SKM-1 treated with dmso at 0.1 percent for 144 hours (cell line): Measurements from ENCODE around the gene SLC23A2.
A peak's percentile ranks its signal among the peaks of the same experiment; 100 is the strongest.

ENCODE experiments used
- DNase-seq: peaks from one replicate; lab custom pipeline; 2025; ENCODE audit not compliant: unreplicated experiment; lab: John Stamatoyannopoulos, UW

Gene SLC23A2

DNA sequence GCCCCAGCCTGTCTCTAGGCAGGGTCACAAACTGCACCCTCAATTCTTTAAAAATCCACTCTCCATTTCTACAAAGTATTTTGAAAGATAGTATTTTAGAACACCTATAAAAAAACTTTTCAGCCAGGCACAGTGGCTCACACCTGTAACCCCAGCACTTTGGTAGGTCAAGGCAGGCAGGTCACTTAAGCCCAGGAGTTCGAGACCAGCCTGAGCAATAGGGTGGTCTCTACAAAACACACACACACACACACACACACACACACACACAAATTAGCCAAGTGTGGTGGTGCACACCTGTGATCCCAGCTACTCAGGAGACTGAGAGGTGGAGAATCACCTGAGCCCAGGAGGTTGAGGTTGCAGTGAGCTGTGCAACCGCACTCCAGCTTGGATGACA, 30.2 kb downstream of the SLC23A2 start:
- DNase-seq, result no peak

DNA sequence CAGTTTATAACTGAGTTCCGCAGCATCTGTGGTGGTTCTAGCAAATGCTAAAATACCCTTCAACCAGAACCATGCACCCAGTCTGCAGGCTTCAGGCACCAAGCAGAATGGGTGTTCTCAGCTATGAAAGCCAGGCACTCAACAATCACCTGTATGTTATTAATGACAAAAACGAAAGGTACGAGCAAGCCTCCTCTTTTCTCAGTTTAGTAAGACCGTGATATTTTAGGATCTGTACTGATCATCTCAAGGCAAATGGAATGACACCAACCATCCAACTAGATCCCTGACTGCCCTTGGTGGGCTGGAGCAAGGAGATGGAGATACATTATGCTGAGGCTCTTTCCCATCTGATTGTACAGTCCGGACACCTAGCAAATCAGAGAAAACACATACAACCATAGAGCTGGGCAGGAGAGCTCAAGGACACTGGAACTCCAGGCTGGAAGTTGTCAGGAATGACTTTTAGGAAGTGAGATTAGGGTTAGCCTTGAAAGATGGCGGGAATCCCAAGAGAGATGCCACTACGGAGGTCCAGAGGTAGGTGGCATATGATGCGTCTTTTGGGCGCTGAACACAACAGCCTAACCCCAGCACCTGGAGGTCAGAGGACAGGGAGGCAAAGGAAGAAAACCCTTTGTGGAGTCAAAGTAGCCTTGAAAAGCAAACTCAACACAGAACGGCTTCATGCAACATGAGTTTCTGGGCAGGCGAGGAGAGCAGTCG, 33.4 kb downstream of the SLC23A2 start:
- DNase-seq, result no peak

DNA sequence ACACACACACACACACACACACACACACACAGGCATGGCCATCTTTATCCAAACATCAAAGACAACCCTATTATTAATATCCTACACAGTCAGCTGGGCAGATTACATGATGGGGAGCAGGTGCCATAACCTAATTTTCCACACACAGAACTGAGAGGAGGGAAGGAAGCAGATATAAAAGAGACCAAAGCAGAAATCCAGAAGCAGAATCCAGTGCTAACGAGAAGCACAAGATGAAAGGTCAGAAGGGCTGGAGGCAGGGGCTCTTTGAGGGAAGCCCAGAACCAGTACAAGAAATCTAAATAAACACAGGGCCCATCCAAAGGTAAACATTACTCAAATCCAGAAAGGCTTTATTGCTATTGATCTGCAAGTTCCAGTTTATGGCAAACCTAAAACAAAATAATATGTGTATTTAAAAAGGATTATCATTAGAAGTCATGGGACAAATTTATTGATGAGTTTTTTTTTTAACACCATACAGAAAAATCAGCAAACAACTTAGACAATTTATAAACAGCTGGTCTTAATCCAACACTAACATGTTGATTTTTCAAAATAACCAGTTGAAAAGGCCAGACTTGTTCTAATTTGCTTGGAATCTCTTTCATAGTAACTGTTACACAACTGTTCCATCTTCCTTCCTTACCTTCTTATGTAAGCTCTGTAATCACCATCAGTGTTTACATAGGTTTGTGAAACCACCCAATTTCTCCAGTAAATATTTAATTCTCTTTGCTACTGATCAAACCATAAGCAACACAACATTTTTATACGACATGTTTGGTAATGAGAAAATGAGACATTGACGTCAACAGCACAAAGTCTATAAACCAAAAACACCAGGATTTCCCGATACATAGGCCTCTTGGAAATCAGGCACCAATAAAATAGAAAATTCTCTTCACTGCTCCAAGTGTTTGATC, 34.2 kb downstream of the SLC23A2 start:
- DNase-seq, result no peak

DNA sequence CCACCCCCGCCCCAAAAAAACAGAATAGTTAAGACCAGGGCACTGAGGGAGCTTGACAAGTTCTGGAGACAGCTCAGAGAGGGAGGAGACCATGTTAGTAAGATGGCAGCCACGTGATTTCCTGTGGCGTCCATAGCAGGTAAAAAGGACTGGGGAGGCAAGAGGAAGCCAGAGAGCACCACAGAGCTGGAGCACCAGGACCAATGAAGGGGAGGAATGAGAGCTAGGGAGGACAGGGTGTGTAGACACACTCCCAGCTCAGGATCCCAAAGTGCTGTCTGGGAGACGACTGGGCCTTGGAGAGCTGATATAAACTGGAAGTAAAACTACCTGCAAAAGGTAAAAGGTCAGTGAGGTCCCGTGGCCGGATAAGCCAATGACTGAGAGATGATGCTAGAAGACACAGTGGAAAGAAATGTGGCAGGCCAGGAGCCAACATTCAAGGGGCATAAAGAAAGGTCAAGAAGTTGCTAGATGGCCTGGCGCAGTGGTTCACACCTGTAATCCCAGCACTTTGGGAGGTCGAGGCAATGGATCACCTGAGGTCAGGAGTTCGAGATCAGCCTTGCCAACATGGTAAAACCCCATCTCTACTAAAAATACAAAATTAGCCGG, 39.0 kb downstream of the SLC23A2 start:
- no peak for DNase-seq

DNA sequence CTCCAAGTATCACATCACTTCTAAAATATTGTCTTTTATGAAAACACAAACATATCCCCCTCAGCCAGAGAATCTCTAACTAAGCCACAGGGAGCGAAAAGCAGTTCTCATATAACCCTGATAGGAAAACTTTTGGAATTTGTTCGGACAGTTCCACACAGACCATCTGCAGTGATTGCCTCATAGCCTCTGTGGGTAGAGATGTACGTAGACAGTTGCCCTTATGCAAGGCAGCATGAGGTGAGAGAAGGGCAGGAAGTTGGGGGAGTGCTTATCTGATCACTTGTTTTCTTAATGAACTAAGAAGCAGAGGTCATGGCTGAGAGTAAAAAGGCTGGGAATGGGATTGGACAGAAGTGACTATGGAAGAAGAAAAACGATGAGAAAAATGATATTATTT, 39.6 kb downstream of the SLC23A2 start:
- DNase-seq, result peak; percentile 49

DNA sequence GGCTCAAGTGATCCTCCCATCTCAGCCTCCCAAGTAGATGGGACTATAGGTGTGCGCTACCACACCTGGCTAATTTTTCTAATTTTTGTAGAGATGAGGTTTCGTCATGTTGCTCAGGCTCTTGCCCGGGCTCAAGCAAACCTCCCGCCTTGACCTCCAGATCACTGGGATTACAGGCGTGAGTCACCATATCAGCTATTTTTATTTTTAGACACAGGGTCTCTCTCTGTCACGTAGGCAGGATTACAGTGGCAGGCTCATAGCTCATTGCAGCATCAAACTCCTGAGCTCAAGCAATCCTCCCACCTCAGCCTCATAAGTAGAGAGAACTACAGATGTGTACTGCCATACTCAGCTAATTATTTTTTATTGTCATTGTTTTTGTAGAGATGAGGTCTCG, 41.7 kb downstream of the SLC23A2 start:
- DNase-seq, result peak; percentile 1

DNA sequence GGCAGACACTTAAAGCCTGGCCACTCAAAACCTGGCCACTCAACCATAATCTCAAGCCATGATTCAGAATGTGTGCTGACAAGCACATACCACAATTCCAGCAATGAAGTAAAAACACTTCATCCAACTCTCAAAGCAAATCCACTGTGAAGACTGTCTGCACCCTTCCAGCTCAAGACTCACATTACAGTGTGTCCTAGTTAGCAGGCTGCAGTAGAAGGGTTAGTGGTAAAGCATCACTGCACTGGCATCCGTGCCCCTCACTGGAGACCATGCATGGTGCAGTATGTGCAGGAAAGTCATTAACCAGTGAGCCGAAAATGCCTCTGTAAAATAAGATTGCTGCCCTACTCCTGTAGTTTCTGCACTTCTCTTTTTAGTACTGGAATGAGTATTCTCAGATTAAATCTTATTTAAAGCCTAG, 43.4 kb downstream of the SLC23A2 start:
- DNase-seq, result no peak

DNA sequence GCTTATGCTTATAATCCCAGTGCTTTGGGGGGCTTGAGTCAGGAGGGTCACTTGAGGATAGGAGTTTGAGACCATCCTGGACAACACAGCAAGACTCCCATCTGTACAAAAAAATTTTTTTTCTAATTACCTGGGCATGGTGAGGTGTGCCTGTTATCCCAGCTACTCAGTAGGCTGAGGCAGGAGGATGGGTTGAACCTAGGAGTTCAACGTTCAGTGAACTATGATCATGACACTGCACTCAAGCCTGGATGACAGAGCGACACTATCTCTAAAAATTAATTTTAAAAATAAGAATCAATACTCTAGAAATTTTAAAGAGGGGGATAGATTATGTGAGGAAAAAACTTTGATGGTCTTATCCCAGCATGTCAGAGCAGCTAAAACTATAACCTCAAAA, 44.1 kb downstream of the SLC23A2 start:
- no peak for DNase-seq

DNA sequence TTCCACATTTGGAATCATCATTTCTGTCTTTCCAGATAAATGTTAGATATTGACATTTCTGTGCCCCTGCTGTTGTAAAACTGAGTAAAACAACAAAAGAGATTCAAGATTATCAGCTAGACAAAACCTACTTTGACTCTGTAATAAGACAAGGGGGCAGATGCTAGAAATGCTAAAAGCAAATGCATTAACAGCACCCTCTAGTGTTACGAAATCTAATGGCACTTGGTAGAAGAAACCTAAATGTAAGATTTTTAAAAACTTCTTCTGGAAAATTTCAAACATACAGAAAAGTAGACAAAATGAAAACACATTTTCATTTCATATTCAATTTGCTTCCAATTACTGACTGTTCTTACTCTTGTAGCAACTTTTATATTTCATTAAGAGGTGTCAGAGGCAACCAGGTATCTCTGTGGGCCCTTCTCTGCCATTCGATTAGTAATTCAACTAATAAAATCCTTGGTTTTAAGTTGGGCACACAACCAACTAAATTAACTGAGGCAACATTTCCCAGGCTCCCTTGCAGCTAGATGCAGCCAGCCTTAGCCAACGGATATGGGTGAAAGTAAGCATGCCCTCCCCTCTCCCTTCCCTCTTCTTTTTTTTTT, 45.0 kb downstream of the SLC23A2 start:
- DNase-seq, result peak; percentile 41

DNA sequence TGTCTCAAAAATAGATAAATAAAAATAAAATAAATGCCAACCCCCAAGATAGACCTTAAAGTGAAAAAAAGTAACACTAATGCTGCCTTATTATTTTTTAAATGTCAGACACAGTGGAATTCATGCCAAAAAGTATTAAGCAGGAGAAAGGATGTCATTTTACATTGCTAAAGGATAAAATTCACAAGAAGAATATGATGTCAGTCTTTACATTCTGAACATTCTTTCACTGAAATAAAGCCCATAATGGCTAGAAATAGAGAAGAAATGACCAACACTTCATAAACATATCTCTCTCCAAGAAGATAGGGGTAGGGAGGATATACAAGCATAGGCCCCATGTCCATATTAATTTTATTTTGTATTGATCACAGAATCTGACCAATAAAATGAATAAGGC, 47.4 kb downstream of the SLC23A2 start:
- no peak for DNase-seq

DNA sequence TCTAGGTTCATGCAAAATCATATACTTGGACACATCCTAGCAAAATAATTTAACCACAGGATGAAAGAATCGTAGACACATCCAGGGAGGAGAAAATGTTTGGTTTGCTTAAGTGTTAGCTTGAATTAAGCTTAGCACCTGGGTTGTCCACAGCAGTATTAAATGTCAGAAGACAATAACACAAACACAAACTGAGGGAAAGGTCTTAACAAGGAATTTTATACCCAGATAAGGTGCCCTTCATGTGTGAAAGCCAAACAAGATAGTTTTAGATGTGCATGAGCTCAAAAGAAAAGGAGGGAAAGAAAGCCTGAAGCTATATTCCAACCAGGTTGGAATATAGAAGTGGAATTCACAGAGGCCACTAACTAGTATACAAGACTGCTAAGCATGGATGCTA, 49.1 kb downstream of the SLC23A2 start:
- no peak for DNase-seq

DNA sequence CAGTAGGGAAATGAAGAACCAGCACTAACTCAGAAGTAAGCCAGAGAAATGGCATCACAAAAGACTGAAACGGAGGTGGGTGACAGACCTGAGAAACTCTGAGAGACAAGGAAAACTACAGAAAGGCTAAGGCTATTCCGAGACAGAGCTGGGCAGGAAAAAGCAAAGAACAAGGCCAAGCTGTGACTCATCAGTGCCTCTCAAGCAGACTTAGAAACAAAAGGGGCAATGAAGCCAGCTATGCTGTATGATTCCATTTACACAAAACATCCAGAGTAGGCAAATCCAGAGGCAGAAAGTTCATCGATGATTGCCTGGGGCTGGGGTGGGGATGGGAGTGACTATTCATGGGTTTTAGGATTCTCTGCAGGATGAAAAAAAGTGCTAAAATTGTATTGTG, 50.0 kb downstream of the SLC23A2 start:
- DNase-seq, result no peak

DNA sequence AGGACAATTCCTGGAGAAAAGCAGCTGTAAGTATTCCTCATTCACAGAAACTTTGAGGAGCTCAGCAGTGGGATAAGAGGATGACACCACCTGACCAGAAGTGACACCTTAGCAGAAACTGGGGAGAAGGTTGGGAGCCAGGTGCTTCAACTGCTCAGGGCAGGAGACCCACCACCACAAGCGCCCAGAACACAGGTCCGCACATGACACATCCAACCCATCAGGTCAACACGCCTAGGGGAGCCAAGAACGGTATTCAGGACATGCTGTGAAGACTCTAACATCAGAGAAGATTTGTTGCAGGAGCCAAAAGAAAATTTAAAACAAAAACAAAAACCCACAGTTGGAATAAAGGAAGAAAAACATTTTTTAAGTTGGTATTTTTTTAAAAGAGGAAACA, 50.5 kb downstream of the SLC23A2 start:
- no peak for DNase-seq

DNA sequence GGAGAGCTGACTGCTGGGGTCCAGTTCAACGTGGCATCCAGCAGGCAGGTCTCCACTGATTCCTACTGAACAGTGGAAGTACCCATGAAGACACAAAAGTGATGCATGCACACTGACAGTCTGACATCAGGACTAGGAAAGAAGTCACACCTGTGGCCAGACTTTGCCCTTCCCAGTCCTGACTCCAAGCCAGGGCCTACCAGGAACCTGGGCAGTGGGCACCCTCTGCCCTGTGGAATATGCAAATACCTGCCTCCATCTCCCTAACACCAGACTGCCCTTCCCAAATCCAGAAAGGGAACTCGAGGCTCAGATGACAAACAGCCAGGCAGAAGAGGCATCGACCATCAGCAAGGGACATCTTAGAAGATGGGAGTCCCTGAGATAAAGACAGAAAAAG, 50.9 kb downstream of the SLC23A2 start:
- no peak for DNase-seq

DNA sequence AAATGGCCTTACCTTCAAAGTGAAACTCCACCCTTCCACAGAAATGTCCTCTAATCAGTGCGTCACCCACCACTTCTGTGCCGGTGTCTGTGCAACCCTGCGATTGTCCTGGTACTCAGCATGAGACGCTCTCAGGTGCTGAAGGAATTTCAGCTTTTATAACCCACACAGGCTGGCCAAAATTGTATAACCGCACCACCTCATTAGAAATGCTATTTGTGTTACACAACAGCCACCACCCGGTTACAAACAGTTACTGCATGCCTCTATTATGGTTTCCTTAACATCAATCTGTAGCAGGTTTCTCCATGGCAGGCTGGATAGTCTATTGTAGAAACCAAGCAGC, 51.5 kb downstream of the SLC23A2 start:
- no peak for DNase-seq

DNA sequence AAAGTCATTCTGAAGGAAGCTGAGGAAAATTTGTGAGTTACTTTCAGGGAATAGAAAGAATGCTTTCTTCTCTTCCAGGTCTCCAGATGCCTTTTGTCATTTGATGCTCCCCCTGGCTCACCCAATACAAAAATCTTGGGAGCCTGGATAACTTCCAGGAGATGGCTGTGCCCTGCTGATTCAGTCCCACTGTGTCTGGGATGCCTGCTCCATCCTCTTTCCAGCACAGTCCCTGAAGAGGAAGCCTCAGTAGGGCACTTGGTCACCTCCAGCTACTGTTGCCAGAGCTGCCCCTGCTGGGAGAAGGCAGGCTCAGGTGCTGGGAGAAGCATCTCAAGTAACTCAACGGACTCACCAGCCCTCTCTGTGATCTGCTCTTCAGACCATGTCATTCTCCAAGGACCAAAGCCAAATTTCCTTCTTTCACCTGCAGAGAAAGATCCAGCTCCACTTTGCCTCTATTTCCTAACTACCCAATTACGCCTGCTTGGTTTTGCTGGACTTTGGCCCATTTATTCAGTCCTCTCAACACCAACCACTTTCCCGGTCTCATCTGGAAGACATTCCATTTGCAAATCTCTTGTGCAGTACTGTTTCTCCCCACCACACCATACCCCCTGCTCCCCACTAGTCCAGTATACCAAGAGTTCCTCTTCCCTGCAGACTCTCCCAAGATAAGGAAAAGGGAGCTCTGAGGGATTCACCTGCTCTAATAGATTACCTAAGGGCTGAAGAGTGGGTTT, 53.3 kb downstream of the SLC23A2 start:
- DNase-seq, result no peak

DNA sequence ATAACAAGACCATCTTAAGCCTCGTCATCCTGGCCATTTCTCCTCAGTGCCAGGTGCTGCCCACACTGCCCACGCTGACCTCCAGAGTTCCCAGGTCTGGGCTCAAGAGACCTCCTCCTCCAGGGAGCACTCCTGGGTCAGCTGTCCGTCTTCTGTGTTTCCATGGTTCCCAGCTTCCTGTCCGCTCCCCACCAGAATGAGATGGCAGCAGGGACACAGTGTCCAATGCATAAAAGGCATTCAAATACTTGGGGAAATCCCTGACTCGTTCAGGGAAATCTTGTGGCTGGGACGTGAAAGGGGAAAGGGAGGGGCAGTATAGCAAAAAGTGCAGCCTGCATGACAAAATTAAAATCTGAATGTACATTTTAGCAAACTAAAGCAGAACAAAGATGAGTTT, 54.3 kb downstream of the SLC23A2 start:
- no peak for DNase-seq

DNA sequence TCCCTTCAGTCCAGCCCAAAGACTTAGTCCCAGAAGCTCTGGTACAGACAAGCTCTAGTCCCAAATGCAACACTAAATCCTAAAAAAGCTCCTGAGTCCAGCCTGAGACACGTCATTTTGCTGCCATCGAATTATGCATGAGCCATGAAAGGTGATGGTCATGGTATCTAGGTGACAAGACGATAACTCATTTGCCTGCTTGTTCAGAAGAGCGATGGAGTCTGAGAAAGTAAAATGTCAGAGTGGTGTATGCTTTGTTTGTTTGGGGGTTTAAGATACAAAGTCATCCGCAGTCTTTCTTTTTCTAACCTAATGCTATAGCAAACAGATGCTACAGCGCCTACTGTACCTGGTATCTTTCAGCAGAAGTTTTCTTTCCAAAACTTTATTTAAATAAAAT, 54.7 kb downstream of the SLC23A2 start:
- DNase-seq, result no peak

DNA sequence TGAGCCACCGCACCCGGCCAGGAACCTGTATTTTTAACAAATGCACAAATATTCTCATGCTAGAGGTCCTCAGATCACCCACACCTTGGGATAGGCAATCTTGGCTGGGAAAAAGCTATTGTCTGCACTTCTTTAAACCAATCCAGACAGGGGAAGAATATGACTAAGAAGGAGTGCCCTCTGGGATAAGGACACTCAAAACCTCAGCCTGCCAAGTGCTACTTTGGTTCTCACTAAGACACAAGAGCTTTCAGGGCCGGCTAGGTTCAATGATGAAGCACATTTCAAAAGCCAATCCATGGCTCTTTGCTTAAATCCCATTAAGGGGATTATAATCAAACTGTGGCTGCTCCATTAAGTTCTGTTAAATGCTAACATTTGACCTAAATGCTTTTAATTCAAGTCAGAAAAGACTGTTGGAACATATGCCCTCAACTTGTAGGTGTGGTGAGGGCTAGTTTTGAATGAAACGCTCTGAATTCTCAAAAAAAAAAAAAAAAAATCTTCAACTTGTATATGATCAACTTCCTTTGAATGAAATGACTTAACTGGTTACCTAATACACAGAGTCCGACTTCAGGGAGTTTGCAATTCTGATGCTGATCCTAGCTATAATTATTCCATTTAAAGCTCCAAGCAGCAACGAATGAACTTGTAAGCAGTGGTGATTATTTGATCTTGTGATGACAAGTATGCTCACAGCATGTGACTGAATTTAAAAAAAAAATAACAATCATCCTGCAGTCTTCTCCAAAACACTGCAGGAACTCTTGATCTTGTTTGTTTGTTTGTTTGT, 56.6 kb downstream of the SLC23A2 start:
- DNase-seq, result no peak

DNA sequence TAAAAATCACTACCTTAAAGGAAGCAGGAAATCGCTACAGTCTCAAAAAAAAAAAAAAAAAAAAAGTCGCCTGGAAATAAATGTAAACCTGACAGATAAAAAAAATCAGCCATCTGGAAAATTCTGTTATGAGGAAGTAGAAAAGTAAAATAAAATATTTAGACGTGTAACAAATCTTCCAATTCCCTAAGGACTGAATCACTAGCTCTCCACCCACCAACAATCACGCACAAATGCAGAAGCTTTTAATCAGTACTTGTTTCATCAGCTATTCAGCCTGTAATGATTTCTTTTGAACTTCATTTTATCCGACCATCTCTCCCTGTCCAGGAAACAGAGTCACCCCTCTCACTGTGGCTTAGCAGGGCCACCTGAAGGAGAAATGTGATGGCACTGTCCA, 59.0 kb downstream of the SLC23A2 start:
- DNase-seq, result no peak
